NCI-H82 treated with DMSO at 0.1 percent for 48 hours (cell line): ENCODE measurements around the gene SENP1.

Experiments used
- DNase-seq: peaks from one replicate; lab custom pipeline; 2025; ENCODE audit not compliant: unreplicated experiment; lab: John Stamatoyannopoulos, UW

Gene SENP1

GRCh38 chr12:48019639-48020265 is 86.1 kb downstream of the SENP1 start:
- no peak for DNase-seq

- no peak for DNase-seq
Measured at GRCh38 chr12:48018618-48018995, 87.3 kb downstream of the SENP1 start.

GRCh38 chr12:48017921-48018617 is 87.8 kb downstream of the SENP1 start:
- DNase-seq: no peak

GRCh38 chr12:48017496-48017895 is 88.4 kb downstream of the SENP1 start:
- no peak for DNase-seq

GRCh38 chr12:48016373-48017020 is 89.4 kb downstream of the SENP1 start:
- DNase-seq: no peak

GRCh38 chr12:48015954-48016353 is 89.9 kb downstream of the SENP1 start:
- no peak for DNase-seq

GRCh38 chr12:48015129-48015528 is 90.8 kb downstream of the SENP1 start:
- DNase-seq: no peak

- DNase-seq: no peak
Measured at GRCh38 chr12:48013287-48013686, 92.6 kb downstream of the SENP1 start.

- DNase-seq: no peak
Measured at GRCh38 chr12:48012070-48012469, 93.8 kb downstream of the SENP1 start.

GRCh38 chr12:48010366-48010970 is 95.4 kb downstream of the SENP1 start:
- no peak for DNase-seq

GRCh38 chr12:48009471-48009870 is 96.4 kb downstream of the SENP1 start:
- DNase-seq: no peak

- no peak for DNase-seq
Measured at GRCh38 chr12:48008950-48009349, 96.9 kb downstream of the SENP1 start.

GRCh38 chr12:48008349-48008748 is 97.5 kb downstream of the SENP1 start:
- DNase-seq: no peak

GRCh38 chr12:48007206-48007605 is 98.7 kb downstream of the SENP1 start:
- DNase-seq: no peak

- no peak for DNase-seq
Measured at GRCh38 chr12:48005750-48006021, 100.2 kb downstream of the SENP1 start.

- DNase-seq: no peak
Measured at GRCh38 chr12:48005001-48005749, 100.7 kb downstream of the SENP1 start.

GRCh38 chr12:48004053-48004941 is 101.6 kb downstream of the SENP1 start, which contains the start of gene COL2A1:
TSS of gene COL2A1 (minus strand) at chr12:48004476. CDS start at chr12:48004321, 155 bp downstream.
- DNase-seq: no peak

- no peak for DNase-seq
Measured at GRCh38 chr12:48003226-48004052, 102.4 kb downstream of the SENP1 start.

GRCh38 chr12:48002773-48003218 is 103.1 kb downstream of the SENP1 start:
- no peak for DNase-seq

GRCh38 chr12:48002414-48002730 is 103.5 kb downstream of the SENP1 start:
- no peak for DNase-seq
